Erythroblast (primary cell): ENCODE data around the gene ATP1A2.

Experiments
- DNase-seq, 2 experiments: peaks; one replicate each; lab custom pipeline; 2025; lab: John Stamatoyannopoulos, UW
- GATA1 ChIP-seq: IDR thresholded peaks from 2 replicates; pipeline ENCODE4 v1.6.1; 2011; ENCODE audit warnings: low read depth, mild to moderate bottlenecking, control low read depth, low read length, moderate library complexity
- POLR2A ChIP-seq: IDR thresholded peaks from 2 replicates; pipeline ENCODE4 v1.6.1; 2011; ENCODE audit warnings: mild to moderate bottlenecking, low read length

ATP1A2 gene

DNA sequence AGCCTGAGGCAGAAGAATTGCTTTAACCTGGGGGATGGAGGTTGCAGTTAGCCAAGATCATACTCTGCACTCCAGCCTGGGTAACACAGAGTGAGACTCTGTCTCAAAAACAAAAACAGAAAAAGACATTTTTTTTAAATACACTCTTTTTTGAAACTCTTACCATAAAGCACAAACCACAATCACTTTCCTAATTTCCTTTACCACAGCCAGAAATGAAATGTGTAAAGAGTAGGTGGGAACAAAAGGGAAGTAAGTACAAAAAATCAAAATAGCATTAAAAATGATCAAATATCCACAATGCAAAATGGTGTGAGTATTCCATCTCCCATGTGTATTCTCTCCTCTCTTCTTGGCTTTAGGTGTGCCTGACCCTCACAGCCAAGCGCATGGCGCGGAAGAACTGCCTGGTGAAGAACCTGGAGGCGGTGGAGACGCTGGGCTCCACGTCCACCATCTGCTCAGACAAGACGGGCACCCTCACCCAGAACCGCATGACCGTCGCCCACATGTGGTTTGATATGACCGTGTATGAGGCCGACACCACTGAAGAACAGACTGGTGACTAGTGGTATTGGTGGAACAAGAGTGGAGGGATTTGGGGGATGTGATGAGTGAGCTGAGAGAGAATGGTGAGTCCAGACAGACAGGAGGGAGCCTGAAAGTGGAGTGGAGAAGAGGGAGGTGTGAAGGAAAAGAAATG lies 50.8 kb downstream of the ATP1A2 start:
- TF ChIP-seq POLR2A (no peak), GATA1 (no peak)
- DNase-seq: no peak

DNA sequence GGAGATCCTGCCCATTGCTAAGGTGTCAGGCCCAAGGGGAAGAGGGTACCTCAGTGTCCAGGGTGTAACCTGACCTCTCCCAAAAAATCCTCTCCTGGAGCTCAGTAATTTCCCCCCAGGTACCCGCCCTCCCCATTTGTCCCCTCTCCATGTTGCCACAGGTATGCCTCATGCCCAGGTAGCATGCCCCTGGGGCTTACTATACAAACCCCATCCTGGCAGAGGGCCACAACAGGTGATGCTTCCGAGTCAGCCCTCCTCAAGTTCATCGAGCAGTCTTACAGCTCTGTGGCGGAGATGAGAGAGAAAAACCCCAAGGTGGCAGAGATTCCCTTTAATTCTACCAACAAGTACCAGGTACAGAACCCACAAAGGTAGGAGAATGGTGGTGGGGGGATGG lies 51.5 kb downstream of the ATP1A2 start:
- no peak for TF ChIP-seq POLR2A
- no peak for TF ChIP-seq GATA1
- no peak for DNase-seq

DNA sequence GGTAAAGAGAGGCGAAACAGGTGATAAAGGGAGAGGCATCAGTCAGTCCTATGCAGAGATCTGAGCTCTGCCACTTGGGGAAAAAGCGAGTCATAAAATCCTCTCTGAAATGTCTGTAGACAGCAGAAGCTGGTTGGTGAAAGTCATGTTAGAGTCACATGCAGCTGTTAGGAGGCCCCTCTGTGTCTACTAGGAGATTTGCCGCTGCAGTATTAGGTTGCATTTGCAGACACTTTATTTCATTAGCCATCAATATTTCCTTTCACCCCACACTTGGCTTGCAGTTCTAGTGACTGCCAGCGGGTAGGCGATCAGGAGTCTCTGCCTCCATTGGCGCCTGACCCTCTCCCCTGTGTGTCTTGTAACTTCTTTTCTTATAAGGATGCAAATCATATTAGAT lies 52.0 kb downstream of the ATP1A2 start:
- no peak for TF ChIP-seq GATA1
- TF ChIP-seq POLR2A: no peak
- DNase-seq: no peak

DNA sequence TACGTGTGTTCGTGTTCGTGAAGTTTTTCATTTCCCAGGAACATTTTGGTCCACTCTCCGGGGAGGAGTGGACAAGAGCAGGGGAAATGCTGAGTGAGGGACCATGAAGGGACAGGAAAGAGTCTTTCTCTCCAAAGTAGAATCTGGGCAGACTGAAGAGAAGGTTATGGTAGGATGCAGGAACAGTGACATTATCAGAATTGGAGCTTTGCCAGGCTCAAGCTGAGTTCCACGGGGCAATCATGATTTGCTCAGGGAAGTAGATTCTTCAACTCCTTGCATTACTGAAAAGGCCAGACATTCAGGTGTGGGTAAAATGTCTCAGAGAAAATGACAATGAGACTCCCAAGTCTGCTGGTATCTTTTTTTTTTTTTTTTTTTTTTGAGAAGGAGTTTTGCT lies 52.5 kb downstream of the ATP1A2 start:
- TF ChIP-seq GATA1: no peak
- TF ChIP-seq POLR2A: no peak

DNA sequence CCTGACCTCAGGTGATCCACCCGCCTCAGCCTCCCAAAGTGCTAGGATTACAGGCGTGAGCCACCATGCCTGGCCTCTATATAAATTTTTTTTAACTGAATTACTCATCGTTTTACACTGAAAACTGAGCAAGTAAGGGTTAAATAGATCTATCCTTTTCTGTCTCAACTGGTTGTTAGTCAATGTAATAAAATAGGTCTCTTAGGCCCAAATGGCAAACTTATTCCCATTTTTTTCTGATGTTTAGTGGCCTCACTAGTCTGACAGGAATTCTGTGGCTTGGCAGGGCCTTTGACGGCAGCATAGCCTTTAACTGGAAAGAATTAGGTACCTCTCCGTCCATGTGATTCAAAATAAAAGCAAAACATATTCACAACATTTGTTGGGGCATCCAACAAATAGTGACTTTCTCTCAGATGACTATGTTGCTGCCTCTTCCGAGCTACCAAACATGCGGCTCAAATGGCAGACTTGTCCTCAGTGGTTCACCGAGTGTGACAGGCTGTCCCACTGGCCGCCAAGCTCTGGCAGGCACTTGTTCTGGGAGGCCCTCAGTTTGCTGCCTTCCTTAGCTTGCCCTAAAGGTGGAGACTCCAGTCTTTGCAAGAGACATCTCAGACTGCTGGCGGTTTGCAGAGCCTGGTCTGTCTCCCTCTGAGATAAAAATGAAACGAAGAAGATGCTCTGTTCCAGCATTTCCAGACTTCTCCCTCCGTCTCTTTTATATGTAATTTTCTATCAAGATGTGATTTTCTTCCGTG lies 53.2 kb downstream of the ATP1A2 start:
- TF ChIP-seq POLR2A (no peak), GATA1 (no peak)

More for the DNA sequence above, 52.5 kb downstream of the ATP1A2 start:
- no peak for DNase-seq

DNA sequence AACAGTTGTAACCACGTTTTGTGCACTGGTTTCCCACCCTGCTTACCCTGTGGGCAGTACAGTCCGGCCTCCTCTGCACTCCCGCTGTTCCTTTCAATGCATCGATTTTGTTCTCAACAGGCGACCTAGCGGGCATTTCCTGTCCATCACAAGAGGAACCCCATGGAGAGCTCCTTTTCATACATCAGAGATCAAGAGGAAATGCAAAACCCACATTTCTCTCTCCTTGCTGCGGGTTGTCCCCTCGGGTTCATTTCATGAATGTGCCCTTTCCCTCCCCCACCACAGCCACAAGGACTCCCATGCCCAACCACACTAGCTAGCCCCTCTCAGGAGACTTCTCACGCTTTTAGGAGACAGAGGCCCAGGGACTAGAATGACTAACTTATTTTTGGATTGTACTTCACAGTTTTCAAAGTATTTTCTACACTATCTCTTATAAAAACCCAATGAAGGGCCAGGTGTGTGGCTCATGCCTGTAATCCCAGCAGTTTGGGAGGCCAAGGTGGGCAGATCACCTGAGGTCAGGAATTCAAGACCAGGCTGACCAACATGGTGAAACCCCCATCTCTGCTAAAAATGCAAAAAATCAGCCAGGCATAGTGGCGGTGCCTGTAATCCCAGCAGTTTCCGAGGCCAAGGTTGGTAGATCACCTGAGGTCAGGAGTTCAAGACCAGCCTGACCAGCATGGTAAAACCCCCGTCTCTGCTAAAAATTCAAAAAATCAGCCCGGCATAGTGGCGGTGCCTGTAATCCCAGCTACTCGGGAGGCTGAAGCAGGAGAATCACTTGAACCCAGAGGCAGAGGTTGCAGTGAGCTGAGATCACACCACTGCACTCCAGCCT lies 54.2 kb downstream of the ATP1A2 start:
- DNase-seq: no peak
- TF ChIP-seq POLR2A: no peak
- no peak for TF ChIP-seq GATA1

More for the DNA sequence above, 53.2 kb downstream of the ATP1A2 start:
- DNase-seq: no peak

DNA sequence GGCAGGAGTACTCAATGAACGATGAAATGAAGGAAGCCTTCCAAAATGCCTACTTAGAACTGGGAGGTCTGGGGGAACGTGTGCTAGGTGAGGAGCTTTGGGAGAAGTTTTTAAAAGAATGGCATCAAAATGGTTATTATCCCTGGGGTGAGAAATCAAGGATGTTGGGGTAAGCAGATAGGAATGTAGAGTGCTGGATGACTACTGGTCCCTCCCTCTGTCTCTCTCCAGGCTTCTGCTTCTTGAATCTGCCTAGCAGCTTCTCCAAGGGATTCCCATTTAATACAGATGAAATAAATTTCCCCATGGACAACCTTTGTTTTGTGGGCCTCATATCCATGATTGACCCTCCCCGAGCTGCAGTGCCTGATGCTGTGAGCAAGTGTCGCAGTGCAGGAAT lies 55.8 kb downstream of the ATP1A2 start:
- DNase-seq: no peak
- TF ChIP-seq GATA1 (no peak), POLR2A (no peak)

DNA sequence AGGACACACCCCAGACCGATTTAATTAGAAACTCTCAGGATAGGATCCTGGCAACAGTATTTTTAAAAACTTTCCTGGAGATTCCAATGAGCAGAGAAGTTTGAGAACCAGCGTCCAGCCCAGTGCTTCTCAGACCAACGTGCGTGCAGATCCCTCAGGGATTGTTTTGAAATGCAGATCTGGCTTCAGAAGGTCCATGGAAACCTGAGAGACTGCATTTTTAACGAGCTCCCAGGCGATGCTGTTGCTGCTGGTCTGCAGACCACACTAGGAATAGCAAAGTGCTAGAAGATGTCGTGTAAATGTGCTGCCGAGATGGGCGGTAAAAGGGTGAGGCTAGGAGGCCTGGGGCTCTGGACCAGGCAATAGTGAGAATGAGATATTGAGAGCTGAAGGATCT lies 56.4 kb downstream of the ATP1A2 start:
- no peak for DNase-seq
- no peak for TF ChIP-seq POLR2A

DNA sequence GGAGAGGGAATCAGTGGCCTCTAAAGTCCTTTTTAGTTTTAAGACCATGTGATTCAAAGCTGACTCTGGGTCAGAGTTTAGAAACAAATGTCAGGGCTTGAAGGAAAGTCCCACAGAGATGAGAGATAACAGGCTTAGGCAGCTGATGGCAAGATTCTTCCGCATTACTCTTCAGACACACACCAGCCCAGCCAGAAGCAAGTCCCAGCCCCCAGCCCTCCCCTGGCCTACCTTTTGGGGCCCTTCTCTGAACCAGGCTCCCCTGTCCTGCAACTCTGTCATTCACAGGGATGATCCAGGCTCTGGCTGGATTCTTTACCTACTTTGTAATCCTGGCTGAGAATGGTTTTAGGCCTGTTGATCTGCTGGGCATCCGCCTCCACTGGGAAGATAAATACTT lies 61.7 kb downstream of the ATP1A2 start:
- TF ChIP-seq POLR2A (no peak), GATA1 (no peak)
- DNase-seq: no peak

DNA sequence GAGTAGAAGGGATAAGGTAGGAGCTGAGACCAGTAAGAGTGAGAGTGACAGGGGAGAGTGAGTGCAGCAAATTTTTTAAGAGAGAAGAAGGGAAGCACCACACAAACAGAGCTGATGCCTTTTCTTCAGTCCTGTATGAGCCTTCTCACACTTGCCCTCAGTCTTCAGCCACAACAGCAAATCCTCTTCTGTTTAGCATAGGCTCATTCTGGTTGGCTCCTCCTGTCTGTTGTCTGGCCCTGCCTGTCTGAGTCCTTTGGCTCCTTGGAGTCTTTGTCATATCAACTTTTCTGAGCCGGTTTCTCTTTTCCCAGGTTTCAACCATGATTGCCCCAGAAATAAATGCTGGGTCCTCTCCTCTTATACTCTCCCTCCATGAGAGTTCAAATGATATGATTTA lies 62.1 kb downstream of the ATP1A2 start:
- TF ChIP-seq GATA1 (no peak), POLR2A (no peak)

DNA sequence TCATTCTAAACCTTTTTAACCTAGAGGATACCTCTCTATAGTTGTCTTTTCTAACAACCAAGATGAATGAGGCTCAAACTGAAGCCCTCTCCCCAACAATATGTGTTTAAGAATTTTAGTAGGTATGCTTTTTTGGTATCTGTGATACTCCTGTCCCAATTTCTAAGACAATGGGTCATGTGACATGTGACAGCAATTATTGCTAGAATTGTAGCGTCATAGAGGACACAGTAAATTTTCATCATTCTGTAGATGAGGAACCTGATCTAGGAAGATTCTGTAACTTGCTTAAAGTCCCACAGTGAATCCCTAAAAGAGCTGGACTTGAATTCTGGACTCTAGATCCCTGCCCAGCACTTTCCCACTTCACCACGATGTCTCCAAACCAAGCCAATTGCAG lies 63.2 kb downstream of the ATP1A2 start:
- TF ChIP-seq GATA1 (no peak), POLR2A (no peak)
- DNase-seq: no peak

More for the DNA sequence above, 62.1 kb downstream of the ATP1A2 start:
- no peak for DNase-seq

DNA sequence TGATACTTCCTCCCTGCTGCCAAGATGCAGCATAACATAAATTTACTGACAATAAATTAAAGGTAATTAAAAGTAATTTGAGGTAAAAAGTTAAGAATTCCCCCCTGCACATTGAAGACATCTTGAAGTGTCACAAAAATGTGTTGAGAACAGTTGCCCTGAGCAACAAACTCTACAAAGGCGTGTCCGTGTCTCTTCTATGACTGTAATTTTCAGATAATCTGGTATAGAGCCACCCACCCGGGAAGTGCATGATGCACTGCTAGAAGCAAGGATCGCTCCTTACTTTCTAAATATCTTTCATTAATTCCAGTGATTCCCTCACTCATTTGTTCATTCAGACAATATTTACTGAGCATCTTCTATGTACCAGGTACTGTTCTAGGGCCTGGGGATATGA lies 63.8 kb downstream of the ATP1A2 start:
- TF ChIP-seq GATA1 (no peak), POLR2A (no peak)
- DNase-seq: peak; percentile 34 to 62

DNA sequence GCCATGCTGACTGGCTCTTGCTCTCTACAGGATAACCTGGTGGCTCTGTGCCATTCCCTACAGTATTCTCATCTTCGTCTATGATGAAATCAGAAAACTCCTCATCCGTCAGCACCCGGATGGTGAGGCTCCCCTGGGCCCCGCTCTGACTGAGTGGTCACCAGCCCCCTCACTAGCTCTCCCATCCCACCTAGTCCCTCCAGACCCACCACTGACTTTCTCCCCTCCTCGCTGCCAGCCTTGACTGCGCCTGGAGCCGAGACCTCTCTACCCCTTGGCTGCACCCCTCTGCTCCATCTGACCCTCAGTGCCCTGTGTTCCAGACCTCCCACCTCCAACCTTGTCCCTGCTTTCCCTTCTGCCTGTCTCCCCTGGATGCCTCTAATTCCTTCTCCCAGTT lies 70.7 kb downstream of the ATP1A2 start:
- TF ChIP-seq POLR2A: no peak
- TF ChIP-seq GATA1: no peak
- DNase-seq: no peak

DNA sequence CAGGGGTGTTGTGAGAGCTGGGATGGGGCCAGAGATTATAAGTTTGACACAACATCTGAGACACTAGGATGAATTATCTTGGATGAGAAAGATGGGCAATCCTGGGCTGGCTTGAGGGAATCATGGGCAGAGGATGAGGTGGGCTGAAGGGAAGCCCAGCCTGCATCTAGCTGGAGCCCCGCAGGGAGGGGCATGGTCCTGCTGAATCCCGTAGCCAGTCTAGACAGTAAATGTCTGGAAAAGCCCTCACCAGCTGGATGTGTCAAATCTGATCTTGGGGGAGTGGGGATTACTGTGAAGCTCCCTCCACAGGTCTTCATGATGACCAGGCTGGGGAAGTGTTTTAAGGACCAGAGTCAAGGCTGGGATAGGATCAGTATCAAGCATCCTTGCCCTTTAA lies 71.2 kb downstream of the ATP1A2 start:
- DNase-seq: no peak
- TF ChIP-seq GATA1: no peak
- no peak for TF ChIP-seq POLR2A
